Neural crest cell (in vitro differentiated cells): ENCODE results near the gene NTN4. TPM values are rescaled to one million over a fixed set of nuclear protein-coding genes. Genes with fewer than 3 reads are reported as not detected.

ENCODE experiments used
- DNase-seq: peaks from one replicate; pipeline ENCODE4 v3.0.0; 2021; ENCODE audit warnings: low read depth, mixed read lengths, low spot score
- H3K27ac Mint-ChIP-seq: one replicate; pipeline ENCODE4 v1.8.0; 2021; ENCODE audit warnings: mild to moderate bottlenecking, mixed read lengths; ENCODE audit not compliant: unreplicated experiment
- H3K27me3 Mint-ChIP-seq: 2 replicates; pipeline ENCODE4 v1.8.0; 2021; ENCODE audit warnings: low read depth, mild to moderate bottlenecking, mixed read lengths
- H3K36me3 Mint-ChIP-seq: 2 replicates; pipeline ENCODE4 v1.8.0; 2021; ENCODE audit warnings: low read depth, mild to moderate bottlenecking, mixed read lengths
- H3K4me1 Mint-ChIP-seq: 2 replicates; pipeline ENCODE4 v1.8.0; 2021; ENCODE audit warnings: mixed read lengths
- H3K4me3 Mint-ChIP-seq: one replicate; pipeline ENCODE4 v1.8.0; 2021; ENCODE audit warnings: mild to moderate bottlenecking, mixed read lengths
- H3K9me3 Mint-ChIP-seq: 2 replicates; pipeline ENCODE4 v1.8.0; 2021; ENCODE audit warnings: mixed read lengths
- total RNA-seq: library from RNA; stranded (reverse); gene quantifications from 2 replicates; pipeline ENCODE4 v1.2.1, GENCODE V29; 2021
- TF ChIP-seq, protein P1 (sequence below): fragments of 200-600 bp; sonication (generic); conservative IDR thresholded peaks from 2 replicates; pipeline ENCODE4 v1.5.0; 2021; ENCODE audit warnings: antibody characterized with exemption, mild to moderate bottlenecking

The NTN4 gene
- total RNA-seq, 1 donor from 2014 or later, result 6.0 TPM

DNA sequence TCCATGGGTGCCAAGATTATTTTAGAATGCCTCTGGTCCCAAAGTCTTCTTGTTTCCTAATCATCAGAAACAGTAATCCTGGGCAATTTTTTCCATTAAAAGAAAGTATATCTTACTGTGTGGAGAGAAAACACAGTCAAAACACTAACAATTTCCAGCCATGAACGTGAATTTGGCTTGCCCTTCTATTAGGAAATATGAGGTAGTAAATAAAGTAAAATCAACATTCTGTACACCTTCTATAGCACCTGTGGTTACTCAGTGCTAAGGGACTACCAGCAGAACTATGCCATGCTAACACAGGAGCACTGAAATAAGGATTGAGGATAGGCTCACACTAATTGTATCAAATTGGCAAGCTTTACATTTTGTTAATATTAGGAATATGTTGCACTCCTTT is 60.1 kb downstream of the NTN4 start:
- Mint-ChIP-seq H3K4me3 (no peak overlapping the region), H3K36me3 (peaks cover 10% of the 10 kb centered on the region), H3K27ac (no peak overlapping the region), H3K4me1 (peaks cover 3% of the 10 kb centered on the region), H3K27me3 (no peaks in the 10 kb centered on the region), H3K9me3 (peaks cover 9% of the 10 kb centered on the region)
- TF ChIP-seq, protein P1, sequence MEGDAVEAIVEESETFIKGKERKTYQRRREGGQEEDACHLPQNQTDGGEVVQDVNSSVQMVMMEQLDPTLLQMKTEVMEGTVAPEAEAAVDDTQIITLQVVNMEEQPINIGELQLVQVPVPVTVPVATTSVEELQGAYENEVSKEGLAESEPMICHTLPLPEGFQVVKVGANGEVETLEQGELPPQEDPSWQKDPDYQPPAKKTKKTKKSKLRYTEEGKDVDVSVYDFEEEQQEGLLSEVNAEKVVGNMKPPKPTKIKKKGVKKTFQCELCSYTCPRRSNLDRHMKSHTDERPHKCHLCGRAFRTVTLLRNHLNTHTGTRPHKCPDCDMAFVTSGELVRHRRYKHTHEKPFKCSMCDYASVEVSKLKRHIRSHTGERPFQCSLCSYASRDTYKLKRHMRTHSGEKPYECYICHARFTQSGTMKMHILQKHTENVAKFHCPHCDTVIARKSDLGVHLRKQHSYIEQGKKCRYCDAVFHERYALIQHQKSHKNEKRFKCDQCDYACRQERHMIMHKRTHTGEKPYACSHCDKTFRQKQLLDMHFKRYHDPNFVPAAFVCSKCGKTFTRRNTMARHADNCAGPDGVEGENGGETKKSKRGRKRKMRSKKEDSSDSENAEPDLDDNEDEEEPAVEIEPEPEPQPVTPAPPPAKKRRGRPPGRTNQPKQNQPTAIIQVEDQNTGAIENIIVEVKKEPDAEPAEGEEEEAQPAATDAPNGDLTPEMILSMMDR, result no peak
- DNase-seq, result no peak

DNA sequence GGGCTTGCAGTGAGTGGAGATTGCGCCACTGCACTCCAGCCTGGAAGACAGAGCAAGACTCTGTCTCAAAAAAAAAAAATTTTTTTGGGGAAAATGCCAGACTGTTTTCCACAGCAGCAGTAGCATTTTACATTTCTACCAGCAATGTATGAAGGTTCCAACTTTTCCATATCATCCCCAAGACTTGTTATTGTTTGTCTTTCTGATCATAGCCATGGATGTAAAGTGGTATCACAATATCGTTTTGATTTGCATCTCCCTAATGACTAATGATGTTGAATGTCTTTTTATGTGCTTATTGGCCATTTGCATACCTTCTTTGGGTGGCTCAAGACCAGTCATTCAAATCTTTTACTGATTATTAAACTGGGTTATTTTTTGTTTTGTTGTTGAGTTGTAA is 63.7 kb downstream of the NTN4 start:
- Mint-ChIP-seq H3K4me3 (no peak overlapping the region), H3K9me3 (peaks cover 9% of the 10 kb centered on the region), H3K27me3 (no peaks in the 10 kb centered on the region), H3K36me3 (peaks cover 10% of the 10 kb centered on the region), H3K4me1 (peaks cover 13% of the 10 kb centered on the region), H3K27ac (no peak overlapping the region)
- TF ChIP-seq, protein P1, result no peak
- no peak for DNase-seq

DNA sequence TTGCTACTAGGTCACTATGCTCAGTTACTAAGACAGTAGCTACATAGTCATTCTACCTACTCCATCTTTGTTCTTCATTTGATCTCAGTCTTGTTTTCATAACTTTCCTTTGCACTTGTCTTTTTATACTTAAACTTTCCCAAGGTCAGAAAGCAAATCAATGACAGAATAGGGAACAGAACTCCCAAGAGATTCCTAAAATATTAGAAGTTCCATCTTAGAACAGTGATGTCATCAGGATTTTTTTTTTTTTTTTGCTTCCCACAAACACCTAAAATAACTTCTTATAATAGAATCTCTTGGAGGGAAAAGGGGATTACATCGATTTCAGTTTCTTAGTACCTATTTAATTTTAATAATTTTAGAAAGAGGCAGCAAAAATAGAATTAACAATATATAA is 65.8 kb downstream of the NTN4 start:
- Mint-ChIP-seq H3K4me3 (no peak overlapping the region), H3K9me3 (peaks cover 9% of the 10 kb centered on the region), H3K4me1 (peaks cover 13% of the 10 kb centered on the region), H3K27ac (no peak overlapping the region), H3K36me3 (peaks cover 10% of the 10 kb centered on the region), H3K27me3 (no peaks in the 10 kb centered on the region)
- no peak for DNase-seq
- TF ChIP-seq, protein P1, result no peak

DNA sequence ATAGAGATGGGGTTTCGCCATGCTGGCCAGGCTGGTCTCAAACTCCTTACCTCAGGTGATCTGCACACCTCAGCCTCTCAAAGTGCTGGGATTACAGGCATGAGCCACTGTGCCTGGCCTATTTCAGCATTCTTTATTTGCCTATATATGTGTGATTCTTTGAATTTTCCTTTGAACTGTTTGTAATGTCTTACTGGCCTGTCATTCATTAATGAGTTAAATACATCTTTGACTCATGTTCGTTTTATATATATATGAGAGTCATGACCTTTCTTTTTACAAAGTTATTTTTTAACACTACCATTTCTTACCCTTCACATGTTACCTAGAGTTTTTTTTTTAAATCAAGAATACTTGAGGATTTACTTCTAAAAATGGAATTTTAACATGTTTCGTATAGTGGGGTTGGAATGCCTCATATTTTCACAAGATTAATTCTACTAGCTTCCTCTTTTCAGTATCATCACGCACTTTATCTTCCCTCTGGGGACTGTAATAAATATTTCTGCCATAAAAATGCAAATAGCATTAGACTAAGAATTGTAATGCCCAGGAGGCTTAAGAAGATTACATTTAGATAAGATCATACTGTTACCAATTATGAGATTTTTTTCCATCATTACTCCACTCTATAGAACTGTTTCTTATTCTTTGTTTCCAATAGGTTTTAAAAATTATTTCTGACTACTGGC is 66.7 kb downstream of the NTN4 start:
- no peak for DNase-seq
- Mint-ChIP-seq H3K27me3 (no peaks in the 10 kb centered on the region), H3K4me3 (no peak overlapping the region), H3K9me3 (peaks cover 9% of the 10 kb centered on the region), H3K4me1 (peaks cover 13% of the 10 kb centered on the region), H3K36me3 (peaks cover 10% of the 10 kb centered on the region), H3K27ac (no peak overlapping the region)
- TF ChIP-seq, protein P1, result no peak

DNA sequence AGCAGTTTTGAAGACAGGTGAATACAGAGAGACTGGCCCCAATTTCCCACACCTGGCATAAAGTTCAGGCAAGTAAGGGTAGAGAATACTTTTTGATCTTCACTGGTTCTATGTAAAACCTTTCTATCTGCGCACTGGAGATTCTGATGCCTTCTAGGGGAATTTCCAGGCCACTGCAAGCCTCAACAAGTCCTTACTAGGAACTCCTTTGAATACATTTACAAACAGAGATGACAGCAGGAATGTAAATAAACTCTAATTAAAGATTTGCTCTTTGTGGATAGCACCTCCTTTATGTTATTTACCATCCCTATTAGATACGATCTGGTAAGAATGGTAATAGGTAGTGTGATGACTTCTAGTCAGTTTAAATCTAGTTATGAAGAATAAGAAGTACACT is 69.2 kb downstream of the NTN4 start:
- H3K9me3 Mint-ChIP-seq, result peaks cover 3% of the 10 kb centered on the region
- no peak overlapping the region for H3K27ac Mint-ChIP-seq
- TF ChIP-seq, protein P1, result no peak
- H3K4me3 Mint-ChIP-seq, result no peak overlapping the region
- no peaks in the 10 kb centered on the region for H3K27me3 Mint-ChIP-seq
- no peak for DNase-seq
- H3K36me3 Mint-ChIP-seq, result peaks cover 1% of the 10 kb centered on the region
- peaks cover 13% of the 10 kb centered on the region for H3K4me1 Mint-ChIP-seq
